ENCODE data around the gene PITX2. TPM values are rescaled to one million over a fixed set of nuclear protein-coding genes. Genes with fewer than 3 reads are reported as not detected.

The PITX2 gene
- total RNA-seq, 1 experiment from 2014 or later, result 8.5 TPM

DNA sequence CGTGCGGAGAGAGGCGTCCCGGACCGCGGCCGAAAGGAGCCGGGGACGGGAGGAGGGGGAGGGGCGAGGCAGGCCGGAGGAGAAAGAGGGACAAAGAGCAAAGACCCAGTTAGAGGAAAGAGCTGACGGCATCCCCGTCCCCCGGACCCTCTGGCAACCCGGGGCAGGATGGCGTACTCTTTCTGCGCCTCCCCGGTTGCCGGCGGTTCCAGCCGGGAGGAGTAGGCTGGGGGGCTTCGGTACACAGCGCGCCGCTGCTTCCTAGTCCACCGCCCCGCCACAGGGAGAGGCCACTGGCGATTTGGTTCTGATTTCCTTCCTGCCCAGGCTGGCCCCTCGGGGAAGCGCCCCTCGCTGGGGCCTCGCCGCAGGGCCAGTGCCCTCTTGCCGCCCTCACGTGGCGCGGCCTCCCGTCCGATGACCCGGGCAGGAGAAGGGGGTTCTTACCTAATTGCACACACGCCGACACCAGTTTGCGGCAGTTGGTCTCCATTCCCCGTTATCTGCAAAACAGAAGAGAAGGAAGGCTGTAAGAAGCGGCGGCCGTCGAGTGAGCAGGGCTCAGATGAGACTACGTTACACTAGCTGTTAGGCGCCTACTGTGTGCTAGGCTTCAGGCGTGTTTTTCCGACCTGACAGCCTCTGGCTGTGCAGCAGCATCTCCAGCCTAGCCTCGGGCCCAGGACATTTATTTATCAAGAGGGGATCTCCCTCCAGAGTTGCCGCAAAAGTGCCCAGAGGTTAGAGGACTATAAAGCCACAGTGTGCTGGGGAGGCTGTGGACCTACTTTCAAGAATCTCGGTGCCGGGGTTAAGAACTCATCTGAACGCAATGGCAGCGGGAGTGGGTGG lies 9.9 kb upstream of the PITX2 start:
- no peak overlapping the region for H2BK15ac ChIP-seq (ENCODE audit: low read depth, low read length)
- no peak overlapping the region for H2AK5ac ChIP-seq (ENCODE audit: insufficient read length, low read length)
- Mint-ChIP-seq H3K27ac (peak overlapping the region in 1 of 3 experiments; percentile 59; a peak in 1 of 7 replicates), H3K9me3 (peaks cover 2 to 4% of the 10 kb centered on the region in 2 experiments; a peak in 1 of 5 replicates), H3K36me3 (ENCODE audit: insufficient read depth in 1 of 3, low read depth in 3 of 3) (no peaks in the 10 kb centered on the region; a peak in 1 of 7 replicates), H3K27me3 (ENCODE audit: low read depth) (peaks cover 99% of the 10 kb centered on the region), H3K4me3 (peak overlapping the region; percentile 61 to 83), H3K4me1 (peaks cover 60 to 73% of the 10 kb centered on the region in 2 experiments)
- no peaks in the 10 kb centered on the region; the same call in 1 of the 2 replicates for H3K4me1 ChIP-seq (ENCODE audit: insufficient read depth, low read length)
- H3K18ac ChIP-seq (ENCODE audit: insufficient read length, low read depth, low read length), result no peak overlapping the region
- H4K91ac ChIP-seq (ENCODE audit: insufficient read length, low read depth, low read length), result no peak overlapping the region
- H3K27ac ChIP-seq (ENCODE audit: insufficient read length, low read depth, low read length), result no peak overlapping the region
- no peak overlapping the region for H4K8ac ChIP-seq (replicated peaks; ENCODE audit: insufficient read length, low read depth, low read length)
- H3K27me3 ChIP-seq (ENCODE audit: insufficient read depth, low read length), result peaks cover 68% of the 10 kb centered on the region
- H3K23me2 ChIP-seq (ENCODE audit: insufficient read length, low read depth, low read length, poor library complexity, severe bottlenecking), result peaks cover 32% of the 10 kb centered on the region
- no peak overlapping the region for H3K14ac ChIP-seq (ENCODE audit: insufficient read depth, low read length)
- no CpG with 5 or more reads among the region's 58 CpGs for WGBS (ENCODE audit: extremely low coverage, insufficient read length, low lambda C conversion rate)
- H3T11ph ChIP-seq (ENCODE audit: low read length), result no peak overlapping the region
- H2BK120ac ChIP-seq (ENCODE audit: low read depth, low read length, poor library complexity, severe bottlenecking), result no peak overlapping the region
- no peaks in the 10 kb centered on the region for H3K79me2 ChIP-seq (ENCODE audit: insufficient read depth, low read length)
- H2BK20ac ChIP-seq (ENCODE audit: low read depth, low read length, poor library complexity, severe bottlenecking), result no peak overlapping the region
- H3K4me2 ChIP-seq (ENCODE audit: insufficient read depth, insufficient read length, low read length), result peak overlapping the region; percentile 45
- DNase-seq, result peak; percentile 55
- H2BK12ac ChIP-seq (ENCODE audit: insufficient read length, low read depth, low read length), result no peak overlapping the region
- H3K23ac ChIP-seq (ENCODE audit: insufficient read length, low read depth, low read length), result no peak overlapping the region
- H3K56ac ChIP-seq (ENCODE audit: insufficient read length, low read depth, low read length), result no peak overlapping the region
- H3K79me1 ChIP-seq (ENCODE audit: insufficient read depth, low read depth, low read length, poor library complexity, severe bottlenecking), result no peaks in the 10 kb centered on the region
- no peaks in the 10 kb centered on the region for H4K20me1 ChIP-seq (ENCODE audit: control insufficient read depth, insufficient read depth, insufficient read length)
- H2AFZ ChIP-seq (ENCODE audit: low read length), result no peak overlapping the region
- no peak overlapping the region for H3K4ac ChIP-seq (ENCODE audit: low read depth, low read length)
- H3K9ac ChIP-seq (ENCODE audit: extremely low read depth, insufficient read length, low read length), result no peak overlapping the region
- TF ChIP-seq, protein P1, sequence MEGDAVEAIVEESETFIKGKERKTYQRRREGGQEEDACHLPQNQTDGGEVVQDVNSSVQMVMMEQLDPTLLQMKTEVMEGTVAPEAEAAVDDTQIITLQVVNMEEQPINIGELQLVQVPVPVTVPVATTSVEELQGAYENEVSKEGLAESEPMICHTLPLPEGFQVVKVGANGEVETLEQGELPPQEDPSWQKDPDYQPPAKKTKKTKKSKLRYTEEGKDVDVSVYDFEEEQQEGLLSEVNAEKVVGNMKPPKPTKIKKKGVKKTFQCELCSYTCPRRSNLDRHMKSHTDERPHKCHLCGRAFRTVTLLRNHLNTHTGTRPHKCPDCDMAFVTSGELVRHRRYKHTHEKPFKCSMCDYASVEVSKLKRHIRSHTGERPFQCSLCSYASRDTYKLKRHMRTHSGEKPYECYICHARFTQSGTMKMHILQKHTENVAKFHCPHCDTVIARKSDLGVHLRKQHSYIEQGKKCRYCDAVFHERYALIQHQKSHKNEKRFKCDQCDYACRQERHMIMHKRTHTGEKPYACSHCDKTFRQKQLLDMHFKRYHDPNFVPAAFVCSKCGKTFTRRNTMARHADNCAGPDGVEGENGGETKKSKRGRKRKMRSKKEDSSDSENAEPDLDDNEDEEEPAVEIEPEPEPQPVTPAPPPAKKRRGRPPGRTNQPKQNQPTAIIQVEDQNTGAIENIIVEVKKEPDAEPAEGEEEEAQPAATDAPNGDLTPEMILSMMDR (conservative IDR thresholded peaks at IDR 0.05), result no peak
- no peaks in the 10 kb centered on the region for H3K9me3 ChIP-seq (ENCODE audit: control insufficient read depth, low read depth, low read length)
- no peak overlapping the region for H2BK5ac ChIP-seq (ENCODE audit: insufficient read length, low read length)
- no peak overlapping the region for H4K5ac ChIP-seq (ENCODE audit: insufficient read length, low read depth, low read length)

Data from H9 (cell line).